ENCODE results near the gene TTLL9.

- no peak for TF ChIP-seq MAX (IDR thresholded peaks at IDR 0.05)
- no peak for TF ChIP-seq RAD21 (IDR thresholded peaks at IDR 0.05; ENCODE audit: low read depth)
- no peak for TF ChIP-seq TAF1 (IDR thresholded peaks at IDR 0.05; ENCODE audit: low read depth)
- no peak for TF ChIP-seq EGR1 (IDR thresholded peaks at IDR 0.05)
- TF ChIP-seq EP300 (IDR thresholded peaks at IDR 0.05; ENCODE audit: borderline replicate concordance), result no peak
- no peak for TF ChIP-seq TEAD4 (IDR thresholded peaks at IDR 0.05)
- TF ChIP-seq ZBTB7A (IDR thresholded peaks at IDR 0.05; ENCODE audit: low read depth), result no peak
- TF ChIP-seq REST (IDR thresholded peaks at IDR 0.05; ENCODE audit: low read depth), result no peak
- no peak for TF ChIP-seq YY1 (IDR thresholded peaks at IDR 0.05; ENCODE audit: low read depth)
- no peak for TF ChIP-seq FOXM1 (IDR thresholded peaks at IDR 0.05; ENCODE audit: borderline replicate concordance, low read depth)
- no peak for TF ChIP-seq CREB1 (IDR thresholded peaks at IDR 0.05; ENCODE audit: low read depth)
- no peak for TF ChIP-seq CEBPB (IDR thresholded peaks at IDR 0.05)
These were observed 104.6 kb downstream of the TTLL9 start for GRCh38 chr20:31974951-31975487.
